Measurements from ENCODE around the gene MARK4.

DNA sequence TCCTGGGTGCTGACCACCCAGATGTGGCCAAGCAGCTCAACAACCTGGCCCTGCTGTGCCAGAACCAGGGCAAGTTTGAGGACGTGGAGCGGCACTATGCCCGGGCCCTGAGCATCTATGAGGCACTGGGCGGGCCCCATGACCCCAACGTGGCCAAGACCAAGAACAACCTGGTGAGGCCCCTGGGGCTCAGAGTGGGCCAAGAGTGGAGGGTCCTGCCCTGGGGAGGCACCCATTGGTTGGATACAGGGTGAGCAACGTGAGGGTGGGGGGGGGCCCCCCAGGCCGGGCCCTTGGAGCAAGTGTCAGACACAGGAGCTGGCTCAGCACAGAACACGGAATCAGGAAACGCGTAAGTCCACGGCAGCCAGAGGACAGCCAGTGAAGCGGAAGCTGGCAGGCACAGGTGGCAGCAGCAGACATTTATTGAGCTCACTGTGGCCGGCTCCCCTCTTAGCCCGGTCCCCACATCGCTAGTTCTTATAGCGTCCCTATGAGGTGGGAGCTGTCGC is 98.4 kb downstream of the MARK4 start:
- TF ChIP-seq, protein P1, sequence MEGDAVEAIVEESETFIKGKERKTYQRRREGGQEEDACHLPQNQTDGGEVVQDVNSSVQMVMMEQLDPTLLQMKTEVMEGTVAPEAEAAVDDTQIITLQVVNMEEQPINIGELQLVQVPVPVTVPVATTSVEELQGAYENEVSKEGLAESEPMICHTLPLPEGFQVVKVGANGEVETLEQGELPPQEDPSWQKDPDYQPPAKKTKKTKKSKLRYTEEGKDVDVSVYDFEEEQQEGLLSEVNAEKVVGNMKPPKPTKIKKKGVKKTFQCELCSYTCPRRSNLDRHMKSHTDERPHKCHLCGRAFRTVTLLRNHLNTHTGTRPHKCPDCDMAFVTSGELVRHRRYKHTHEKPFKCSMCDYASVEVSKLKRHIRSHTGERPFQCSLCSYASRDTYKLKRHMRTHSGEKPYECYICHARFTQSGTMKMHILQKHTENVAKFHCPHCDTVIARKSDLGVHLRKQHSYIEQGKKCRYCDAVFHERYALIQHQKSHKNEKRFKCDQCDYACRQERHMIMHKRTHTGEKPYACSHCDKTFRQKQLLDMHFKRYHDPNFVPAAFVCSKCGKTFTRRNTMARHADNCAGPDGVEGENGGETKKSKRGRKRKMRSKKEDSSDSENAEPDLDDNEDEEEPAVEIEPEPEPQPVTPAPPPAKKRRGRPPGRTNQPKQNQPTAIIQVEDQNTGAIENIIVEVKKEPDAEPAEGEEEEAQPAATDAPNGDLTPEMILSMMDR (IDR thresholded peaks at IDR 0.05 in 8 of 11, conservative IDR thresholded peaks at IDR 0.05 in 3 of 11): no peak
- TF ChIP-seq POLR2AphosphoS5 (IDR thresholded peaks at IDR 0.05): no peak

All from spleen (tissue), 7 donors.